ENCODE data around the gene BLACAT1. TPM values are rescaled to one million over a fixed set of nuclear protein-coding genes. Genes with fewer than 3 reads are reported as not detected.
A peak's percentile ranks its signal among the peaks of the same experiment; 100 is the strongest.

Gene BLACAT1
- total and polyA plus RNA-seq, 2 of the 13 experiments (the other 11 are each of a cell fraction or from before 2014, with no cell fraction given): 1.2 to 2.8 TPM

DNA sequence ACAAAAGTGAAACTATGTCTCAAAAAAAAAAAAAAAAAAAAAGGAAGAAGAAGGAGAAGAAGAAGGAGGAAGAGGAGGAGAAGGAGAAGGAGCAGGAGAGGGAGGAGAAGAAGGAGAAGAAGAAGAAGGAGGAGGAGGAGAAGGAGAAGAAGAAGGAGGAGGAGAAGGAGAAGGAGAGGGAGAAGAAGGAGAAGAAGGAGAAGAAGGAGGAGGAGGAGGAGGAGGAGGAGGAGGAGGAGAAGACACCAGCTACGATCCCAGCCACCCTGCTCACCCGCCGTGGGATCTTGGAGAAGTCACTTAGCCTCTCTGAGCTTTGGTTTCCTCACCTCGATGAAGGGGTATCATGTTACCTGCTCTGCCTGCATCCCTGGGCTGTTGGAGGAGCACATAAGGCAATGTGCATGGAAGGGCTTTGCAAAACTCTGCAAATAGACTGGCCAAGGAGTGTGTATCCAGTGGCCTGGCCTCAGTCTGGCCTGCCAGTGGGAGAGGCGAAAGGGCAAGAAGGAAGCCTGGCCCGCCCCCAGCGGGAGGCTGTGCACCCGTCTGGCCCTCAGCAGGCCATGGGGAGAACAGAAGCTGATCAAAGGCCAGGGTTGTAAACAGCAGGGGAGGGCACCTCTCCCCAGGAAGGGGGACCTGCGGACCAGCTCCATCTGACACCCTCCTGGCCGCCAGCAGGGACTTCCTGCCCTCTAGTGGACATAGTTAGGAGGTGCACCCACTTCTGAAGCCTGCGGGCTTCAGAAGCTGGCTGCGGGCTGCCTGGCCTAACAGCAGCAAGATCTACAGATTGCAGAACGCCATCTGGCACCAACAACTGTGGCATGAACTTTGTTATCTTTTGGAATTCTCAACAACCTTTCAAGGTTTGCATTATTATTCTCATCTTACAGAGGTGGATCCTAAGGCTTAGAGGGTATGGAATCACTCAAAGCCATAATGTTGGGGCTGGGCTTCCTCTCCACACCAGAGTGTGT lies 29.4 kb upstream of the BLACAT1 start (continued):
- 0 out of 2 replicates have a peak, but pooled peaks have one; percentile 14 for TF ChIP-seq ZNF24 (IDR thresholded peaks at IDR 0.05)
- peak; percentile 75 for TF ChIP-seq ERF (CRISPR knock-in tag; IDR thresholded peaks at IDR 0.05)
- TF ChIP-seq, protein P1, sequence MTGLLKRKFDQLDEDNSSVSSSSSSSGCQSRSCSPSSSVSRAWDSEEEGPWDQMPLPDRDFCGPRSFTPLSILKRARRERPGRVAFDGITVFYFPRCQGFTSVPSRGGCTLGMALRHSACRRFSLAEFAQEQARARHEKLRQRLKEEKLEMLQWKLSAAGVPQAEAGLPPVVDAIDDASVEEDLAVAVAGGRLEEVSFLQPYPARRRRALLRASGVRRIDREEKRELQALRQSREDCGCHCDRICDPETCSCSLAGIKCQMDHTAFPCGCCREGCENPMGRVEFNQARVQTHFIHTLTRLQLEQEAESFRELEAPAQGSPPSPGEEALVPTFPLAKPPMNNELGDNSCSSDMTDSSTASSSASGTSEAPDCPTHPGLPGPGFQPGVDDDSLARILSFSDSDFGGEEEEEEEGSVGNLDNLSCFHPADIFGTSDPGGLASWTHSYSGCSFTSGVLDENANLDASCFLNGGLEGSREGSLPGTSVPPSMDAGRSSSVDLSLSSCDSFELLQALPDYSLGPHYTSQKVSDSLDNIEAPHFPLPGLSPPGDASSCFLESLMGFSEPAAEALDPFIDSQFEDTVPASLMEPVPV (CRISPR knock-in tag; IDR thresholded peaks at IDR 0.05): no peak
- TF ChIP-seq, protein P2, sequence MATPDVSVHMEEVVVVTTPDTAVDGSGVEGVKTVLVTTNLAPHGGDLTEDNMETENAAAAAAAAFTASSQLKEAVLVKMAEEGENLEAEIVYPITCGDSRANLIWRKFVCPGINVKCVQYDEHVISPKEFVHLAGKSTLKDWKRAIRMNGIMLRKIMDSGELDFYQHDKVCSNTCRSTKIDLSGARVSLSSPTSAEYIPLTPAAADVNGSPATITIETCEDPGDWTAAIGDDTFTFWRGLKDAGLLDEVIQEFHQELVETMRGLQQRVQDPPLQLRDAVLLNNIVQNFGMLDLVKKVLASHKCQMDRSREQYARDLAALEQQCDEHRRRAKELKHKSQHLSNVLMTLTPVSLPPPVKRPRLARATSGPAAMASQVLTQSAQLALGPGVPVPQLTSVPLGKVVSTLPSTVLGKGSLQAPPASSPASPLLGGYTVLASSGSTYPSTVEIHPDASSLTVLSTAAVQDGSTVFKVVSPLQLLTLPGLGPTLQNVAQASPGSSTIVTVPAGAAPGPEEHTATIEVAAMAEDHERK (CRISPR knock-in tag; IDR thresholded peaks at IDR 0.05; ENCODE audit: low read depth): no peak
- peak; percentile 73 for TF ChIP-seq ZMYM4 (CRISPR knock-in tag; IDR thresholded peaks at IDR 0.05)
- TF ChIP-seq ZNF317 (CRISPR knock-in tag; IDR thresholded peaks at IDR 0.05): no peak
- TF ChIP-seq YEATS2 (CRISPR knock-in tag; IDR thresholded peaks at IDR 0.05; ENCODE audit: borderline replicate concordance): peak; percentile 59; the same call in 1 of the 2 replicates
- TF ChIP-seq RARG (CRISPR knock-in tag; IDR thresholded peaks at IDR 0.05; ENCODE audit: low read depth): no peak
- no peak for TF ChIP-seq KLF15 (CRISPR knock-in tag; IDR thresholded peaks at IDR 0.05; ENCODE audit: borderline replicate concordance)
- no peak for TF ChIP-seq CAMTA2 (CRISPR knock-in tag; IDR thresholded peaks at IDR 0.05; ENCODE audit: borderline replicate concordance)
- TF ChIP-seq ZNF558 (CRISPR knock-in tag; IDR thresholded peaks at IDR 0.05; ENCODE audit: borderline replicate concordance): no peak
- TF ChIP-seq CHCHD3 (CRISPR knock-in tag; IDR thresholded peaks at IDR 0.05): no peak
- no peak for TF ChIP-seq ZNF20 (CRISPR knock-in tag; IDR thresholded peaks at IDR 0.05)
- no peak for TF ChIP-seq ESRRA (CRISPR knock-in tag; IDR thresholded peaks at IDR 0.05; ENCODE audit: low read depth)
- TF ChIP-seq ZNF224 (CRISPR knock-in tag; IDR thresholded peaks at IDR 0.05): no peak
- TF ChIP-seq, protein P3, sequence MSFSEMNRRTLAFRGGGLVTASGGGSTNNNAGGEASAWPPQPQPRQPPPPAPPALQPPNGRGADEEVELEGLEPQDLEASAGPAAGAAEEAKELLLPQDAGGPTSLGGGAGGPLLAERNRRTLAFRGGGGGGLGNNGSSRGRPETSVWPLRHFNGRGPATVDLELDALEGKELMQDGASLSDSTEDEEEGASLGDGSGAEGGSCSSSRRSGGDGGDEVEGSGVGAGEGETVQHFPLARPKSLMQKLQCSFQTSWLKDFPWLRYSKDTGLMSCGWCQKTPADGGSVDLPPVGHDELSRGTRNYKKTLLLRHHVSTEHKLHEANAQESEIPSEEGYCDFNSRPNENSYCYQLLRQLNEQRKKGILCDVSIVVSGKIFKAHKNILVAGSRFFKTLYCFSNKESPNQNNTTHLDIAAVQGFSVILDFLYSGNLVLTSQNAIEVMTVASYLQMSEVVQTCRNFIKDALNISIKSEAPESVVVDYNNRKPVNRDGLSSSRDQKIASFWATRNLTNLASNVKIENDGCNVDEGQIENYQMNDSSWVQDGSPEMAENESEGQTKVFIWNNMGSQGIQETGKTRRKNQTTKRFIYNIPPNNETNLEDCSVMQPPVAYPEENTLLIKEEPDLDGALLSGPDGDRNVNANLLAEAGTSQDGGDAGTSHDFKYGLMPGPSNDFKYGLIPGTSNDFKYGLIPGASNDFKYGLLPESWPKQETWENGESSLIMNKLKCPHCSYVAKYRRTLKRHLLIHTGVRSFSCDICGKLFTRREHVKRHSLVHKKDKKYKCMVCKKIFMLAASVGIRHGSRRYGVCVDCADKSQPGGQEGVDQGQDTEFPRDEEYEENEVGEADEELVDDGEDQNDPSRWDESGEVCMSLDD (CRISPR knock-in tag; IDR thresholded peaks at IDR 0.05; ENCODE audit: borderline replicate concordance): no peak; the same call in 1 of the 2 replicates
- TF ChIP-seq ZNF230 (CRISPR knock-in tag; IDR thresholded peaks at IDR 0.05): 0 out of 2 replicates have a peak, but pooled peaks have one; percentile 68
- TF ChIP-seq, protein P4, sequence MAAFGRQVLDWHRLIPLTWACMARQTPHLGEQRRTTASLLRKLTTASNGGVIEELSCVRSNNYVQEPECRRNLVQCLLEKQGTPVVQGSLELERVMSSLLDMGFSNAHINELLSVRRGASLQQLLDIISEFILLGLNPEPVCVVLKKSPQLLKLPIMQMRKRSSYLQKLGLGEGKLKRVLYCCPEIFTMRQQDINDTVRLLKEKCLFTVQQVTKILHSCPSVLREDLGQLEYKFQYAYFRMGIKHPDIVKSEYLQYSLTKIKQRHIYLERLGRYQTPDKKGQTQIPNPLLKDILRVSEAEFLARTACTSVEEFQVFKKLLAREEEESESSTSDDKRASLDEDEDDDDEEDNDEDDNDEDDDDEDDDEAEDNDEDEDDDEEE (CRISPR knock-in tag; IDR thresholded peaks at IDR 0.05): peak; percentile 88
- no peak for TF ChIP-seq KMT2A (CRISPR knock-in tag; IDR thresholded peaks at IDR 0.05)
- peak; percentile 74 for TF ChIP-seq HNF4G (IDR thresholded peaks at IDR 0.05; ENCODE audit: borderline replicate concordance, low read depth, low read length)
- TF ChIP-seq HNF4G (CRISPR knock-in tag; IDR thresholded peaks at IDR 0.05; ENCODE audit: borderline replicate concordance, low read depth): peak; percentile 83; the same call in 1 of the 2 replicates

All from HepG2 (cell line).